Prostate gland (tissue), 2 donors: ENCODE measurements around the gene FAM135A.
"Not testable (repeated sequence)": the region's sequence is repeated elsewhere in the genome, so short reads cannot be mapped to it uniquely, and the experiment has no call there.

Experiments
- POLR2A ChIP-seq: fragments of 450-650 bp; IDR thresholded peaks from one replicate; pipeline ENCODE4 v1.6.1; 2016; ENCODE audit warnings: antibody characterized with exemption, mild to moderate bottlenecking
- TF ChIP-seq, protein P1 (sequence below), 4 experiments: fragments of 200-600 bp in 2 of 4; fragments of 450-650 bp in 2 of 4; sonication (generic) in 2 of 4; IDR thresholded peaks; 1 replicate in 3 of 4; 2 replicates in 1 of 4; pipeline ENCODE4 v1.5.1; 2016 to 2019; ENCODE audit warnings: antibody characterized with exemption in 4 of 4, mild to moderate bottlenecking in 2 of 4, moderate library complexity in 2 of 4

DNA sequence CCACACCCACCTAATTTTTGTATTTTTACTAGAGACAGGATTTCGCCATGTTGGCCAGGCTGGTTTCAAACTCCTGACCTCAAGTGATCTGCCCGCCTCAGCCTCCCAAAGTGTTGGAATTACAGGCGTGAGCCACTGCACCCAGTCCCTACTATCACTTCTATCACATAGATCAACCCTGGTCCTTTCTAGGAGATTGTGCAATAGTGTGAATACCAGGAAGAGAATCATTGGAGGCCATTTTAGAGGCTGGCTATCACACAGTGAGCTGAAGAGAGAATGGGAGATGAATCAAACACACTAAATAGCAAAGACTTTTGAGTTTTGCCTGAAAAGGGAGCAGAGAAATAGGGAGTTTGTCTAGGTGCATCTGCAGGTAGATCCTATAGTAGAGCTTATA, 57.2 kb downstream of the FAM135A start:
- TF ChIP-seq, protein P1, sequence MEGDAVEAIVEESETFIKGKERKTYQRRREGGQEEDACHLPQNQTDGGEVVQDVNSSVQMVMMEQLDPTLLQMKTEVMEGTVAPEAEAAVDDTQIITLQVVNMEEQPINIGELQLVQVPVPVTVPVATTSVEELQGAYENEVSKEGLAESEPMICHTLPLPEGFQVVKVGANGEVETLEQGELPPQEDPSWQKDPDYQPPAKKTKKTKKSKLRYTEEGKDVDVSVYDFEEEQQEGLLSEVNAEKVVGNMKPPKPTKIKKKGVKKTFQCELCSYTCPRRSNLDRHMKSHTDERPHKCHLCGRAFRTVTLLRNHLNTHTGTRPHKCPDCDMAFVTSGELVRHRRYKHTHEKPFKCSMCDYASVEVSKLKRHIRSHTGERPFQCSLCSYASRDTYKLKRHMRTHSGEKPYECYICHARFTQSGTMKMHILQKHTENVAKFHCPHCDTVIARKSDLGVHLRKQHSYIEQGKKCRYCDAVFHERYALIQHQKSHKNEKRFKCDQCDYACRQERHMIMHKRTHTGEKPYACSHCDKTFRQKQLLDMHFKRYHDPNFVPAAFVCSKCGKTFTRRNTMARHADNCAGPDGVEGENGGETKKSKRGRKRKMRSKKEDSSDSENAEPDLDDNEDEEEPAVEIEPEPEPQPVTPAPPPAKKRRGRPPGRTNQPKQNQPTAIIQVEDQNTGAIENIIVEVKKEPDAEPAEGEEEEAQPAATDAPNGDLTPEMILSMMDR (IDR thresholded peaks at IDR 0.05) = not testable (repeated sequence)
- TF ChIP-seq POLR2A = not testable (repeated sequence)
